CD4-positive, alpha-beta T cell treated with Interleukin-6 at 100 ng/mL for 8 hours (primary cell): ENCODE results near the gene CACNA1C.
"Not testable (repeated sequence)": the region's sequence is repeated elsewhere in the genome, so short reads cannot be mapped to it uniquely, and the experiment has no call there.

ENCODE experiments used
- DNase-seq: peaks from one replicate; pipeline ENCODE4 v3.0.0-alpha.2; 2020; ENCODE audit warnings: mixed read lengths, low spot score

CACNA1C gene

DNA sequence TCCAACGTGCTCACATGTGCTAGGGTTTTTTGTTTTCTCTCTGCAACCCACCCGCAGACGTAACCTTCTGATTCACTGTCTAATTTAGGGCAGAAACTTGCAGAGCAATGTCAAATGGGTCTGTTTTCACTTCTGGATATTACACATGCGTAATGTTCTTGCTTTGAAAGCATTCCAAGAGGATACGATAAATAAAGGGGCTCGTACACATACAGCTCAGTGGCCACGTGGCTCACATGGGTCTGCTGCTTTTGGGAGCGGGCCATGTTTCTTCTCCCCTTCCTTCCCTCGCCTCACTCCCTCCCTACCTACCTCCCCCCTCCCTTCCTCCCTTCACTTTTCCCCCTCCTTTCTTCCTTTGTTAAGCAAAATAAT, 23.4 kb downstream of the CACNA1C start:
- no peak for DNase-seq

DNA sequence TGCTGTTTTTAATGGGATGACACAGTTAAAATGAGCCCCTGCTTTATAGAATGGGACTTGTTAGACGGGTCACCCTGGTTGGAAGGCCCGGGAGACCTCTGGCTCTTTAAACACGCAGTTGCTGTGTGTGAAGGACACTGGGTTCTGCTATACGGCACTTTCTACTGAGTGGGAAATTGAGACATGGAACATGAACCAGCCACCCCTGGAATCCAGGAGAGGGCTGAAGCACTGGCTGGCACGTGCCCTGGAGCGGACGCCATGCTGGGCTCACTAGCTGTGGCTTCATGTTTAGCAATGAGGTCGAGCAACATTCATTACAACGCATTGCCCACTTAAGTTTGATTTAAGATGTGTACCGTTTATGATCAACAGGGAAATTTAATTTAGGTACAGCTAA, 23.9 kb downstream of the CACNA1C start:
- DNase-seq, result no peak

DNA sequence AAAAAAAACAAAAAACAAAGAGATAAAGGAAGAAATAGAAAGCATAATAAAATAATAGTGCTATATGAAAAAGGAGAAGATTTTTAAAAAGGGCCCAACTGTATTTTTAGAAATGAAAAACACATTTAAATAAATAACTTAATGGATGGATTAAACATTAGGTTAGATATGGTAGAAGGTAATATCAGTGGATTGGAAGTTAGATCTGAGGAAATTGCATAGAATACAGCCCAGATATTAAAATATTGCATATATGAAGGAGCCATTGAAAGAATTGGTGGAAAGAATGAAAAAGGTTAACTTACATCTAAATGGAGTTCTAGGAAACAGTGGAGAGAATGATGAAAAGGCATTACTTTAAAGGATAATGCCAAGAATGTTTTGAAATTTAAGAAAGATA, 27.8 kb downstream of the CACNA1C start:
- DNase-seq, result no peak

DNA sequence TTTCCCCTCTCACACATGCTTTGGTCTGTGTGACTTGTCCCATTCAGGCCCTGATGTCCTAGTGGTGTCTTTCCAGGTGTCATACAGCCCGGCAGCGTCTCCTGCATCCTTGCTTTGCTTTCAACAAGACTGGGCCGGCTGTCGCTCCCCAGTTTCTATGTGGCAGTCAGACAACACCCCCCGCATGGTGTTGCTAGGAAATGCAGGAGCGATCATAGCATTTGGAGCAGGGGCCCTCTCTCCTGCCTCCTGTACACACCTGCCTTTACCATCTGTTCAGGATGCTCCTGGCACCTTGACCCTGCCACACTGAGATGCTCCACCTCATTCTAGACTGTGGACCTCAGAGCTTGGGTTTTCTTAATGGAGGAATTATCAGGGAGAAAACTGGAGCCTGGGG, 29.5 kb downstream of the CACNA1C start:
- no peak for DNase-seq

DNA sequence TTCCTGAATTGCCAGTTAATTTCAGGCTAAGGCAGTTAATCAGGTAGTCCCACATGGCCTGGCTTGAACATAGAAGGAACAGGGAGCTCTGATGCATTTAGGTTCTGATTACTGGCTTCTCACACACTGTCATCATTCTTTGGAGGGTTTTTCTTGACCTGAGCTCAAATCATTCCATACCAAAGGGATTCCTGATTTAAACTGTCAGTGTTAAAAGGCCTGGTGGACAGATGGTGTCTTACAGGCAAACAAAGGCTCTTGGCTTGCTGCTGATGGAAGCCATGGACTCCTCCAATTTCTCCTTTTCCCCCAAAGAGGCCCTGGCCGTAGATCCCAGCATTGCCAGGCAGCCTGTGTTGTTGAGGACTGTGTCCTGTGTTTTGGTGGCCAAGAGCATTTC, 30.2 kb downstream of the CACNA1C start:
- no peak for DNase-seq

DNA sequence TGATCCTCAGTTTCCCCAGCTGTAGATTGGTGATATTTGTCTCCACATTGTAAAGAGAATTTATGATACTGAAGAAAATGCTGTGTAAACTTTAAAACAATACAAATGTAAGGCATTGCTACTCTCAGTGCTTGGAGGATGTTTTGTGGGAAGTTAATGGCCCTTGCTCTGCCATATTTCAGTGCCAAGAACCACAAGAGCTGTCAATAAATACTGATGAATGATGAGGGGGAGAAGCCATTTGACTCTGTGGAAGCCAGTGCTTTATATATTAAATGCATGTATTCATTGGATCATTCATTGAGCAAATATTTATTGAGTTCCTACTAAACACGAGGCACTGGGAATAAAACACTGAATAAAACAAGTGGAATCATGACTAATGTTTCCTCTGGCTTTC, 30.8 kb downstream of the CACNA1C start:
- no peak for DNase-seq

DNA sequence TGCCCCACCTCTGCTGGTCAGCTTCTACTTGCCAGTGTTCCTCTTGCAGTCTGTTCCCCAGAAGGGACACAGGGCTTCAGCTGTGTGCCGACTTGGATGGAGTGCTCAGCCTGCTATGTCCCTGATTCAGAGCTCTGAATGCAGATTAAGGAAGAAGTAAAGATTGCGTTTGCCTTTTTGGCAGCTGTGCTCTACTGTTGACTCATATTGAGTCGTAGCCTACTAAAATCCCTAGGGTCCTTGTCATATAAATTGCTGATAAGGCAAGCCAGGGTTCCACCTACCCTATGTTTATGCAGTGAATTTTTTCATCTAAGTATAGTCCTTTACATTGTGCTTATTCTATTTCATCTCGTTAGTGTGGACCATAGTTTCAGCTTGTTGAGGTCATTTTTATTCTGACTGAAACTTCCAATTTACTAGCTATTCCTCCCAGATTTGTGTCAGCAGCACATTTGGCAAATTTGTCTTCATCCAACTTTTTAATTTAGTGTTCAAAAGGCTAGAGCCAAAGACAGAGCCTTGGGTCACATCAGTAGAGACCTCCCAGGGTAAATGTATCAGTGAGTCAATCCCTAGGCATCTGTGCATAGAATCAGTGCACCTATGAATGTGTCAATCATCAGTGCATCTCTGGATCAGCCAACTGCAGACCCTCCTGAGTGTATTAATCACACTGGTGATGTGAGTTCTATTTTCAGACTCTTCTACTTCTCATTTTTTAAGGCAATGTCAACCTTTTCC, 31.9 kb downstream of the CACNA1C start:
- DNase-seq, result no peak

DNA sequence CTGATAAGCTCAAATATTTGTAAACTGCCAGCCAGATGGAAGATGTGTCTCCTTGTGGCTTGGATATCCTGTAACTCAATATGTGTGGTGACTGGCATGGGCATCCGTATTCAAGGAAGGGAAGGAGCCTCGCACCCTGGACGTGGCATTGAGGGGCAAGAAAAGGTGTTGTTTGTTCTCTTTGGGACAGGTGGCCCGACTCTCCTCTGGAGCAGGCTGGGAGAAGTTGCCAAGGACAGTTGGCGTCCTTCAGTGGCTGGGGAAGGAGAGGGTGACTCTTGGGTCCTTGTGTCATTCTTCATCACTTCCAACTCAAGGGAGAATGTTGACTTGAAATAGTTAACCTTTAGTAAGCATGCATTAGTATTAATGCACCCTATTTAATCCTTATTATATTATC, 39.6 kb downstream of the CACNA1C start:
- no peak for DNase-seq

DNA sequence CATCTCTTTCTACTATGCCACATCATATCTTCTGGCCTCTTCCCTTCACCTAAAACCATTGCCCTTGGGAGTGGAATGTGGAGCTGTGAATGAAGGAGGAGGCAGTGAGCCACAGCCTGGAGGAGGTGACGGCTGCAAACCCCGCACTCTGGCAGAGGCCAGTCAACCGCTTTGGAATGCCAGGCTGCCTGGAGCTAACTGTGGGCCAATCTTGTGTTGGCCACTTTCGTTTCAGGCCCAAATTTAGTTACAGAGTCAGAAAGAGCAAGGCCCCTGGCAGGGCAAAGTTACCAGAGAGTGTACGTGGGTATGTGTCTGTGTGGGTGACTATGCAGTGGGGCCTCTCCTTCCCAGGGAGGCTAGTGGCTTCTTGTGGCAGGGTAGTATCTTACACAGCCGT, 40.1 kb downstream of the CACNA1C start:
- DNase-seq, result no peak

DNA sequence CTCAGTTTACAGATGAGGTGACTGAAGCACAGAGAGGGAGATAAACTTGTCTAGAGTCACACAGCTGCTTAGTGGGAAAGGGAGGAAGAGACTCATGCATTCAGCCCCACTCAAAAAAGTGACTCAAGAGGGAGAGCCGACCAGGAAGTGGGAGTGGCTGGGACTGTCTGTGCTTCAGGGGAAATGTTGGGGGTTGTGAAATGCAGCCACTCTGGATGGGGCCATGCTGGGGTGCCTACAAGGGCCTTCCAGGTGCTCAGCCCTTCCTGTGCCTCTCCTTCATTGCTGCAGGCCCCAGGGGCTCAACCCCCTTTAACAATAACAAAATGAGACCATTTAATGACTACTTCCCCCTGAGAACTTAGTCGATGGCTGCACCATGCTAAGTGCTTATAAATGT, 41.8 kb downstream of the CACNA1C start:
- DNase-seq, result no peak

DNA sequence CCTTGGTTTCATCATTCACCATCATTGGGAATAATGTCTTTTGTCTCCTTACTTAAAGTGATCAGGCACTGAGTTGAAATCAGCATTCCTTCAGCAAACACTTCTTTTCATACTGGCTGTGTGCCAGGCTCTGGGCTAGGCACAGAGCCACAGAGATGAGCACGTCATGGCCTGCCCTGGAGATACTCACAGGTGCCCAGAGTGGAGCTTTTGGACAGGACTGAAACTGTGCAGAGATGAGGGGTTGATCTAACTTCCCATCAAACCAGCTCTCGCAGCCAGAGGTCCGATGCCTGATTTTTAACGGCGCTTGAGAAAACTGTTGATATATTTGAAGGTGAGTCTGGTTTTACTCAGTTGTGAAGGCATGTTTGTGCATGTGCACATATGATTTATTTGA, 43.1 kb downstream of the CACNA1C start:
- DNase-seq, result no peak

DNA sequence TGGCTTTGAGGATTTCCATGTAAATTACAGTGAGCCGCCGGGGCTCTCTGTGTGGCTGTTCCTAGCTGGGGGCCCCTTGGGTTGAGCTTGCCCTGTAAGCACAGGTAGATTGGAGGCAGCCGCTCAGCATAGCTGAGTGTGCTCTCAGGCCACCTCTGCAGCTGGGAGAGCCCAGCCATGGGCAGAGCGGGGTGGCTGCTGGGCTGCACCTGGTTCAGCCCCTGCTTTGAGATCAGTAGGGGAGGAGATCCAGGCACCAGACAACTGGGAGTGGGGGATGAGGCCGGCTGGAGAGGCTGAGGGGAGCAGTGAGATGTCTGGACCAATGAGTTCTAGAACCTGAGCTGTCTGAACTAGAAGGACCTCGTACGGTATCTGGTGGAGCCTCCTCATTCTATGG, 44.8 kb downstream of the CACNA1C start:
- DNase-seq, result no peak

DNA sequence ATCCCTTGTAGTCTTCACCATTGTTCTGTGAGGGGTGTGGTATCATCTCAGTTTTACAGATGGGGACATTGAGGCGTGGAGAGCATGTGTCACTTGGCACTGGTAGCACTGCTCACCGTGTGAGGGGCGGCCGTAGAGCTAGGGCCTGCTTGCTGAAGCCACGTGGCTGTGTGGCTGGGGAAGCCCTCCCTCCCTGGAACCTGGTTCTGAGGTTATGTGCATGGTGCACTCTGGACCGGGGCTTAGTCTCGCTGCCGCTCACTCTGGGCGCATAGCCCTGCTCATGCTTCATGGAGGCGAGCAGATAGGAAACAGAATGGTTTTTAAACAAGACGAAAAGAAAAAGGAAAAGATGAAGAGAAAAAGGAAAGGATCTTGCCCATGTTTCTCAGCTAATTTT, 46.1 kb downstream of the CACNA1C start:
- no peak for DNase-seq

DNA sequence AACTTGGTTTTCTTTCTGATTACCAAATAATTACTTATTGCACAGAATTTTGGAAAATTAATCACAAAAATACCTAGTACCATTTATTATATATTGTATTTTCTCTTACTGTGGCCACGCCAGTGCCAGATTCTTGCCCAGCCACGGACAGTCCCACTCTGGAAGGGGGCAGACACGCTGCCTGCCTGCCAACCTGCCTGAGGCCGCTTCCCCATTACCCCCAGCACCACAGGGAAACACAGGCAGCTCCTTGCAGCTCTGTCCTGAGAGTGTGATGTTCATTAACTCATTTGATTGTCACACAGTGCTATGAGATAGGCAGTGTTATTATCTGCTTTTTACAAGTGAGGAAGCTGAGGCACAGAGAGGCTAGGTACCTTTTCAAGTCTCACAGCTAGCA, 46.8 kb downstream of the CACNA1C start:
- DNase-seq, result no peak

DNA sequence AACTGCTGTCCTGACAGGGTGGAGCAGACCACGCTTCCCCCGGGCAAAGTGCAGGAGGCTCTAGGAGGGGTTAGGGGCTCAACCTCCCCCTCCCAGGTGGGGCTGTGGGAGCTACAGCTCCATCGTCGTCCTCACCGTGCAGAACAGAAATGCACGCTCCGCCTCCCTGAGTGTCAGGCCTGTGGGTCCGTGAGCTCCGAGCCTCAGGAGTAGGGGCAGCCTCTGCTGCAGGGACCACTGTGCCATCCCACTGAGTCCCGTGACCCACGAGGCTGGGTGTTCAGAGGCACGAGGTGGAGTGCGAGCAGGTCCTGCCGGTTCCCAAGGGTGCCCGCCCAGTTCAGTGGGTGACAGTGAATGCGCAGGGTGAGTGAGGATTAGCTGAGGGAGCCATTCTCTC, 48.6 kb downstream of the CACNA1C start:
- DNase-seq, result no peak

DNA sequence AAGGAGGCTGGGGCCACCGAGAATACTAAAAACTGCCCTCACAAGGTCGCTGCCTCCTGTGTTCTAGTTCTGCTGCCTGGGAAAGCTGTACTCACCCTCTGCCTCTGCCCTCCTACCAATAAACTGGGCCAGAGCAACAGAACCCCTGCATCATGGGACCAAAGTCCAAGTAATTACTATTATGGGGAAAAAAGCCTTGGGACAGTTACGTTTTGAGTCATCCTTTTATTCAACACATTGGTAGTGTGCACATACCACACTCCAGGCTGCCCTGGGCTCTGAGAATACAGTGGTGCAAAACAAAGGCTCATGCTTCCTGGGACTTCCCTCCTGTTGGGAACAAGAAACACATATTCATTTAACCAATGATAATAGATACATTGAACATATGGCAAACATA, 49.0 kb downstream of the CACNA1C start:
- DNase-seq, result no peak

DNA sequence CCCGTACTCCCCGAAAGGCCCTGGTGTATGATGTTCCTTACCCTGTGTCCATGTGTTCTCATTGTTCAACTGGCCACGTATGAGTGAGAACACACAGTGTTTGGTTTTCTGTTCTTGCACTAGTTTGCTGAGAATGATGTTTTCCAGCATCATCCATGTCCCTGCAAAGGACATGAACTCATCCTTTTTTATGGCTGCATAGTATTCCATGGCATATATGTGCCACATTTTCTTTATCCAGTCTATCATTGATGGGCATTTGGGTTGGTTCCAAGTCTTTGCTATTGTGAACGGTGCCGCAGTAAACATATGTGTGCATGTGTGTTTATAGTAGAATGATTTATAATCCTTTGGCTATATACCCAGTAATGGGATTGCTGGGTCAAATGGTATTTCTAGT, 49.9 kb downstream of the CACNA1C start:
- DNase-seq, result not testable (repeated sequence)

DNA sequence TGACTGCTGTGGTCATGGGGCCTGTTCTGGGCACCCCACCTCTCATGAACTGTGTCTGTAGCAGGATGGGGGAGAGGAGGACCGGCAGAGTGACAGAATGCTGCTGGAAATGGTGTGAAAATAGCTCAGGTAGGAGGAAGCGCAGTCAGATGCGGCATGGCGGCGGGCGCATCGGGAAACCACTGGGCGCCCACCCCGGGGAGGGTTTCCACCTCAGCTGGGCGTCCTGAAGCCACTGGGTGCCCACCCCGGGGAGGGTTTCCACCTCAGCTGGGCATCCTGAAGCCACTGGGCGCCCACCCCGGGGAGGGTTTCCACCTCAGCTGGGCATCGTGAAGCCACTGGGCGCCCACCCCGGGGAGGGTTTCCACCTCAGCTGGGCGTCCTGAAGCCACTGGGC, 52.6 kb downstream of the CACNA1C start:
- not testable (repeated sequence) for DNase-seq

DNA sequence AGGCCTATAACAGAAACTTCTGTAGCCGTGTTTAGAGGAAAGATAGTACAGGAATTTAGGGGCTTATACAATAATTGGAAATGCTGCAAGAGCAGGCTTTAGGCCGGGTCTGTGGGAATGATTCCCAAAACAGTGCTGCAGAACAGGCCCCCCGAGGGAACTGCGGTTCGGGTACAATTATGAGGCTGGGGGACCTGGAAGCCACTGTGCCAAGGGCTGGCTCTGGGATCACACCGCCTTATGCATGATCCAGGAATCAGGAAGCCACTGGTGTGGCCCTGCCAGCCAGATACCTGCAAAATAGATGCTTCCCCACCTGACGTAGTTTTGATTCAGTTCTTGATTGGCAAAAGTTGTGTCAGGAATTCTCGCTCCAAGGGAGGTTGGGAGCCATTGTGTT, 55.4 kb downstream of the CACNA1C start:
- no peak for DNase-seq

DNA sequence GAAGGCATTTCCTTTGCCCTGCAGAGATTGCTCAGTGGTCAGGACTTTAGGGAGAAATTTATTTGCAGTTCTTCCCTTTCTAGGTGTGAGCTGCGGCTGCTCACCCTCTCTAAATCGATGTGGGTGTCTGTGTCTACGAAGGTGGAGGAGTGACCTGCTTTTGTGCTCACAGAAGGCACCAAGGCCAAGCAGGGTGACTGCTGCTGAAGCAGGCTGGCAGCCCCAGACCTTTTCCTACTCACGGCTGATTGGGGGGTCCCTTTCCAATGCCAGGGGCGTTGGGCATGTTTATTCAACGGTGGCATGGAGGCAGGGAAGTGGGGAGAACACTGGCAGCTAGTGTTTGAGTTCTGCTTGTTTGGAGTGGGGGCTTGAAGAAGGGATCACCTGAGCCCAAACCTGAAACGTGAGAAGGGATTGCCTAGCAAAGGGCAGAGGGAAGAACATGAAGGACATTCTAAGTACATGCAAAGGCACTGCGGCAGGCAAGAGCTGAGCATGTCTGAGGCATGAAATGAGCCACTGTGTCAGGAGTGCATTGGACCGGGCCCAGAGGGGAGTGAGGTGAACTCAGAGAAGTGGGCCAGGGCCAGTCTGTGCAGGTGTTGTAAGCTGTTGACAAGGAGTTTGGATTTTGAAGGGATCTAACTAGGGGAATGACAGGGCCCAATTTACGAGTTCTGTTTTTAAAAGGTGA, 56.3 kb downstream of the CACNA1C start:
- no peak for DNase-seq

DNA sequence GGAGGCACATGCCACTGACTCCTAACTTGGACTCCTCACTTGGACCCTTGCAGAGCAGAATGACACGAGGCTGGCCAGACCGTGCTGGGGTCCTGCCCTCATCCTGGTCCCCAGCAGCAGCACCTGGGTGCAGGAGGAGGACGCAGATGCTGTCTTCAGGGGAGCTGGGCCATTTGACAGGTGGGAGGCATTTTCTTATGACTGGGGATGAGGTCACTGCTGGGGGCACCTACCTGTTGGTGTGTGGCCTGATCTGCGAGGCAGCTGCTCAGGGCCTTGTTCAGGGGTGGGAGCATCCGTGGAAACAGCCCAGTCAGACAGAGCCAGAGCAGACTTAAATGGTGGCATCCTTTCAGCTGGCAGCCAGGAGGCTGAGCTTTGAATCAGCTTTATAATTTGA, 57.3 kb downstream of the CACNA1C start:
- DNase-seq, result no peak

DNA sequence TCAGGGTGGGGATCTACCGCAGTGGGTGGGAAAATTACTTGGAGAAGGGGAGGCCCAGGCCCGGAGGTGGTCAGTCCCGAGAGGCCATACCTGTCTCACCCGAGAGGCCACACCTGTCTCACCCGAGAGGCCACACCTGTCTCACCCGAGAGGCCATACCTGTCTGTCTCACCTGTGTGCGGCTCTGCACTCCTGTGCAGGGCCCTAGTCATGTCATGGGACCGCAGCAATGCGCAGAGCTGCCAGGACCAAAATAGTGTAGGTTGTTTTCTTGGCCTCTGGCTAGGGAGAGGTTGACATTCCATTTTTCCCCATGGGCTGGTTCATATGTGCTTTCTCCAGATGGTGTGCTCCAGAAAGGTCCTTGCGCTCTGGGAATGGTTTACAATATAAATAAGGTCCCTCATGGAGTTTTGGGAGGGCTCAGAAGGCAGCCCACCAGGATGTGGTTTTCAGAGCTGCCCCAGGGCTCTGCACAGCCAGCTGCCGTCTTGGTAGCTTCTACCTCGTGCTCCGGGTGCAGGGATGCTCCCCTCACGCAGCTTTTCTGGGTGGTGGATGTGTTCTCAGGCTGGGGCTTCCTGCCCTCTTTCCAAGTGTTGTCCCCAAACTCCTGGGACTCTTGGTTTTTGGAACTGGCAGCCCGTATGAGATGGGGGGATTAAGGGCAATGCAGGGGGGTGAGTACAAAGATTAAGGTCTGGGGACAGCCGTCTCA, 58.2 kb downstream of the CACNA1C start:
- DNase-seq, result no peak

DNA sequence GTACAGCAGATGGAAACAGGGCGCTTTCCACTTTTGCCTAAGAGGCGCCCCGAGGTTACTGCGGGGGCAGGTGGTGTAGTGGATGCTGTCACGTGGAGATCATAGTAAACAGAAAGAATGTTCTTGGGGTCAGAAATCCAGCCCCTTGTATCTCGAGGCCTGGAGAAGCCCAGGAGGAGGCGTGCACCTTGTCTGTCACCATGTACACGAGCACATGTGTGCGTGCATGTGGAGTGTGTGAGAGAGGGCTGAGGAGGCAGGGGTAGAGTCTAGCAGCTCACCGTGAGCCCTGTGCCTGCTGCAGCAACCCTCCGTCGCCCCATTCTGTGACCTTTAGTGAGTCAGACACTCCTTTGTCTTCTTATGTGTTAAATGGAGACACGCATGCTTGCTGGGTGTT, 59.0 kb downstream of the CACNA1C start:
- no peak for DNase-seq
